ENCODE measurements around the gene OR11H7.

GRCh38 chr14:20223410-20223809 lies 5.4 kb upstream of the OR11H7 start, which contains the start of gene OR11H6:
- TF ChIP-seq CTCF (IDR thresholded peaks at IDR 0.05; ENCODE audit: low read depth, low read length) (no peak), POLR2A (IDR thresholded peaks at IDR 0.05; ENCODE audit: extremely low read depth, insufficient read length) (no peak), MAX (IDR thresholded peaks at IDR 0.05; ENCODE audit: low read depth, low read length) (no peak)

All from NB4 (cell line).